Stimulated activated CD4-positive, alpha-beta T cell treated with anti-CD3 and anti-CD28 coated beads, Interleukin-4, amount 100 ng/mL, for 24 hours (primary cell): Measurements from ENCODE around the gene CACNA1C.

Experiments
- DNase-seq: peaks from one replicate; pipeline ENCODE4 v3.0.0-alpha.2; 2020

CACNA1C gene

GRCh38 chr12:2284857-2285256, 232.1 kb downstream of the CACNA1C start:
- no peak for DNase-seq

GRCh38 chr12:2285462-2285861, 232.7 kb downstream of the CACNA1C start:
- no peak for DNase-seq

GRCh38 chr12:2286047-2286446, 233.3 kb downstream of the CACNA1C start:
- DNase-seq, result no peak

DNA sequence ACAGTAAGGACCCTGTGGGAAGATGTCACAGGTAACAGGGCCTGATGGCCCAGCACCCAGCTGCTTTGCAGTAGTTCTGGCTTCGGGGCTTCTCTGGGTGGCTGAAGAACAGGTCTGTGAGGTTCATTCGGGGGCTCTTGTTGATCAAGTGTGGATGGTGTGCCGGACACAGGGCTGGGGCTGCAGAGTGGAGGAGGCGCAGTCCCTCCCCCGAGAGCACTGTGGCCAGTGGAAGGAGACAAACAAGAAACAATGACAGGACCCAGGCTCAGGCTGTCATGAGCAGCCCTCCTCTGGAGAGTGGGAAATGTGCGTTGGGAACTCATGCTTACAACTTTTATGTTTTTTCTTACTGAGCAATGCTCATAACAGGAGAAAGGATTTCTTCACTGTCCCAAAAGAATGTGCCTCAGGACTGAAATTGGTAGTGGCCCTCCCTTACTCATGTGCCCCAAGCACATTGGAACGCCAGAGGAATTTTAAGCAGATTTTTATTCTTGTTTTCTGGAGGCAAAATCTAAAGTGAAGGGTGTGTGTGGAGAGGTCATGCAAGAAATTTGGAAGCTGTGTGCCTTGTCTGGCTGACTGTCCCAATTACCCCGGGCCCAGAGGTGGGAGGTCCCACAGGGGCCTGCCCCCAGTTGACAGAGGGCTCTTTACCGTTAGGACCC, 233.8 kb downstream of the CACNA1C start:
- DNase-seq, result no peak

DNA sequence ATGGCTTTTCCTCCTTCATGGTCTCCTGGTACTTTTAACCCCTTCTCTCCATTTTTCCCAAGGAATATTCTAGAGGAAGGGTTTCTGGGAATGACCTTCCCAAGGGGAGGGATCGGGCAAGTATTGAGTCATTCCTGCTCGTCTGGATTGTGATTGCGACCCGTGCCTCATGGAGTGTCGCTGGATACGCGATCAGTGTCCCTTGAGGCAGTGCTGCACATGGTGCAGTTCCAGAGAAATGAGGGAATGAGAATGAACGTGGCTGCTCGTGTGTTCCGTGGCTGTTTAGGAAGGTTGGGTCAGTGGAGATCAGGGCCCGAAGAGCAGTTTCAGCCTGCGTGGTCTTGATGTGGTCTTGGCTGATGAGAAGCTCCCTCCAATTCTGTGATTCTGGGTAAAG, 234.4 kb downstream of the CACNA1C start:
- DNase-seq, result no peak

DNA sequence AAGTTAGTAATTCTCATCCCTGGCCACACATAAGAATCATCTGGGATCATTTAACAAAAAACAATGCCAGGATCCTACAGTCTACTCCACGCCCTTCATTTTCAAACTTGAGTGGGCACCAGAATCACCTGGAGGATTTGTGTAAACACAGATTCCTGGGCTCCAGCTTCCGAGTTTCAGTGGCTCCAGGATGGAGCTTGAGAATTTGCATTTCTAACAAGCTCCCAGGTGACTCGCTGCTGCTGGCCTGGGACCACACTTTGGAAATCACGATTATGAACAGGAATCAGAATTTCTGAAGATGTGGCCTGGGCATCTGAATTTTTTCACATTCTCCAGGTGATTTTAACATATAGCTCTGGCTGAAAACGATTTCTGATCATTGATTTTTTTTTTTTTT, 234.8 kb downstream of the CACNA1C start:
- no peak for DNase-seq

DNA sequence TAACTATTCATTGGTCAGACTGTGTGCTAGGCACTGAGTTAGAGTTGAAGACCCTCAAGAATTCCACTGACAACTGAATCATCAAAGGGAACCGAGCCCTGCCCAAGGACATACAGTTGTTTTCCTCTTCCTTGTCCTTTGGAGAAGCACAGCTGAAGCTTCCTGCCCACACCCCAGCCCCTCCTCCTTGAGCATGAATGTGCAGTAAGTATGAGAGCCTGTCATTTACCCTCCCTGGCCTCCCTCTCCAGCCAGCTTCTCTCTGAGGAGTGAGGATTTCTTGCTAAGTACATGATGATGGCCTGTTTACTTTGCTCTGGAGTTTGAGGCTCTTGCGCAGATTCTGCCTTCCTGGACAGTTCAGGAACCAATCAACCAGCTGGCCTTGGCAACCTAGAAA, 235.2 kb downstream of the CACNA1C start:
- DNase-seq, result no peak

GRCh38 chr12:2288471-2288870, 235.7 kb downstream of the CACNA1C start:
- no peak for DNase-seq

DNA sequence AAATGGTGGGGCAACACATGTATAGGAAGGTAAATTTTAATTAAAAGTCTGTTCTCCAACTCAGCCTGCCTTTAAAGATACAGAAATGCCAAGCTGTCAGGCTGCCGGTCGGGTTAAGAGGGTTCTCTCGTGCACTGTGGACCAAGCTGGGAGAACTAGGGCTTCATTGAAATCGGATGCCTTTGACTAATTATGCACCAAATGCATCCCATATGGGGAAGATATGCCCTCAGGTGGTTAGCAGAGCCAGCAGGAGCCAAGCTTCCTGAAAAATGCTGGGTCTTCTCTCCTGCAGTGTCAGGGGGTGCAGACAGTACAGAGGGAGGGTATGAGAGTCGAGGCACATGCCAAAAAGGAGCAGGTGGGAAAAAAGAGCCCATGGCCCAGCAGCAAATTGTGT, 236.1 kb downstream of the CACNA1C start:
- DNase-seq, result no peak

GRCh38 chr12:2289525-2289924, 236.7 kb downstream of the CACNA1C start:
- DNase-seq, result no peak

DNA sequence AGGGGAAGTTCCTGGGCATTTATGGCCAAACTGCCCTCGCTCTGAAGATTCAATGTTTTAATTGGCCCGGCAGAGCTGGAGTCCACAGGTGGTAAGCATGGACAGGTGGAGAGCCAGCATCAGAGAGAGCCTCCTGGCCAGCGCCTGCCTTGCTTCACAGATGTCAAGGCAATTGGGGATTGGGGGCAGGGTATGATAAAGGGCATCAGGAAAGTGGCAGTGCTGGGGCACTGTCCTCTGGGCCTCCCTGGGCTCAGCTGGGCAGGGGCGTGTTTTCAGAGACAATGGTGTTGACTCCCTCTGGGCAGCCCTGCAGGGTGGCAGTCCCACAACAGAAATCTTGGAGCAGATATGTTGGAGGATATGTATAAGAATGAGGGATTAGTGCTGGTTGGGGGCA, 237.3 kb downstream of the CACNA1C start:
- no peak for DNase-seq

DNA sequence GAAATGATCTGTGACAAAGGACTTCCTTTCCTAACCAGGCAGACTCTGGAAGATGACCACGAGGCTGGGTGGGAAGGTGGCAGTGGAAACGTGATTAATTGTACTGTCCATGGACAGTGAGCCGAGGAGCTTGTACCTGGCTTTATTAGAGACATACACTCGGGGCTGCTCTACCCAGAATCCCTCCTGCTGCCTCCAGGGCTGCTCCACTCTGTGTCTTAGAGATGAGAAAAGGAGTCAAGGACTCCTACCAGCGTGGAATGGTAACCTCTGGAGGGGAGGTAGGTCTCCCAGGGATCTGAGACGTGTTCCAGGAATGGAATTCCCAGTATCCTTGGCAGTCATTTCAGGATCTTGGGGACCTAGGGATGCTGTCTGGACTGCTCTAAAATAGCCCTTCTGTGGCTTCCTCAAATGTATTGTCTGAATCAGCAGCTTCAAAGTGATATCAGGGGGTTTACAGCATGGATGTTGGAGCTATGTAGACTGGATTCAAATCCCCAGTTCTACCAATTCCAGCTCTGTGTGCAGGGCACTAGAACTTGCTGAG, 237.8 kb downstream of the CACNA1C start:
- DNase-seq, result no peak

DNA sequence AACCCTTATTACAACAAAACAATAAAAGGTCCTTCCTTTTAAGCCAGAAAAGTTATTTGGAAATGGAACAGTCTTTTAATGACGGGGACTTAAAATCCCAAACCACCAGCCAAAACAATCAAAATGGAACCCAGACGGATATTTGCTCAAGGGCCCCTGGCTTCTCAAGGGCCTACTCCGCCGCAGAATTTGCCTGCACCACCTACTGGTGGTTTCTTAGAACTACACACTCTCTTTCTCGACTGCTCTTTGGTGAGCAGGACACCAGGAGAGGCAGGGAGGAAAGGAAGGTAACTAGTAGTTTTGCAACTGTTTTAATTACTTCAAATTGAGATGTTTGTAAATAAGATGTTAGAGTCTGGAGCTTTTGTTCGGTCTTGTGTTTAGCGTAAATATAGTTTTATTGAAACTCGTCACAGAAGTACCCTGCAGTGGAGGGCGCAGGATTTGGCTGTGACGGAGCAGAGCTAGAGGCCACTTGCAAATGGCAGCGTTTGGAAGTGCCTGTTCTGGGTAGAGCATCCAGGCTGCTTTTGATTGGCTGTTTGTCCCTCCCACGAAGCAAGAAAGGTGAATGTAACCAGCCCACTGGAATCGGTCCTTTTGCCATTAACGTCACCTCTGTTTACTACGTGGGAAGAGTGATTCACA, 238.5 kb downstream of the CACNA1C start:
- DNase-seq, result peak; percentile 19

DNA sequence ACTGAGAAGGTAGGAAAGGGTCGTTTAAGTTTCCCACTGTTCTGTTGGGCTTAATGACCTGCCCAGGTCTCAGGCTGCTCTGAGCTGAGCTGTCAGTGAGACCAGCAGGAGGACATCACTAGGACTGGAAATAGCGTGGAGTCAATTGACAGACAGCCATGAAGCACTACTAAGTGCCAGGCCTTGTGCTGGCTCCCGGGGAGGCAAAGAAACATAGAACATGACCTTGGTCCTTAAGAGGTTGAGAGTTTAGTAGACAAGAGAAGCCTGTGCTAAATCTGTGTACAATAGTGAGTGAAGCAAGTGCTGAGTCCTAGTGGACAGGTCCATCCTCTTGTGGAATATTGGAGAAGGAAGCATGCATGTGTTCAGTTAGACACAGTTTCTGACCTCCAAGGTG, 239.2 kb downstream of the CACNA1C start:
- DNase-seq, result no peak

DNA sequence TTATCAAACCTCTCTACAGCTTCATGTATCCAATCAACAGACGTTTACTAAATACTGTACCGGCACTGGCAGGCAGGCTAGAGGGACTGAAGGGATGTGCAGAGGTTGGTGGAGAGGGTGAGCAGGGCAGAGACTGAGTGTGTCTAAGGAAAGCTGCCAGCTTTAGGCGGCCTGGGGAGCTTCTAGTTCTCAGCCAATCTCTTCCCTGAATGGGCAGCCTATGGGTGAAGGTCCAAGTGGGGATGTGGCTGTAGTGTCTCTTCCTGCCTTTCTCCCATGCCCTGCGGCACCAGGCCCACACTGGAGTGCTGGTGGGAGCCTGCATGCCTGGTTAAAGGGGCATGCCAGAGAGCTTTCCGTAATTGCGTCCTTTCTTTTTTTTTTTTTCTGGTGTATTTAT, 239.8 kb downstream of the CACNA1C start:
- DNase-seq, result no peak

- no peak for DNase-seq
These were observed 242.1 kb downstream of the CACNA1C start for GRCh38 chr12:2294651-2295475.

GRCh38 chr12:2295941-2296461, 243.2 kb downstream of the CACNA1C start:
- no peak for DNase-seq

DNA sequence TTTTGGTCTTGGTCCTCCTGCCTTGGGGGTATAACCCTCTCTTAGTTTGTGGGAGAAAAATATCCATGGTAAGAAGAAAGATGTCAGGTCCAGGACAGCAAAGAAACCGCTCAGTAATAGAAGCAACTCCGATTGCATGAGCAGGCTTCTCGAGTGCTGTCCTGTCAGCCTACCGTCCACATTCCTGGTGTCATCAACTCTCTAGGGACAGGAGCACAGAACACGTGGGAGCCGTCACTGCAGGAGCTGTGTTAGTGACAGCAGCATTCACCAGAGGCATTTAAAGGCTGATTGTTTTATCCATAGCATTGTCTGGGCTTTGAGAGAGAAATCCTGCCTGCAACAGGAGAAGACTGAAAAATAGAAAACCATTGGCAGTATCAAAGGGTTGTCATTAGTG, 244.2 kb downstream of the CACNA1C start:
- no peak for DNase-seq

DNA sequence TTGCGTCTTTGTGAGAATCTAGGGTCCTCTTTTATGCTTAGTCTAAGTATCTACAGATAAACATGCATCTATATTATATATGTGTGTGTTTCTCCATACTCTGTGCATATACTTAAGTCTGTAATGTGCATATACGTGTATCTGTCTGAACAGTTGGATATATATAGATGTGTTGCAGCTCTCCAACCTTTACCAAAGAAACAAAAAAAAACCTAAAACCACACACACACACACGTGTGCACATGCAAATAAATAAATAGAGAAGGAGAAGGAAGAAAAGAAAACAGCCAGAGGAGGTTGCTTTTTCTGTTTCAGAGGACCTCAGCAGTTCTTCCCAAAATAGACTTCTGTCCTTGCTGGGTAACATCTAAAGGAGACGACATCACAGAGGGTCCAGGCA, 244.9 kb downstream of the CACNA1C start:
- DNase-seq, result no peak

DNA sequence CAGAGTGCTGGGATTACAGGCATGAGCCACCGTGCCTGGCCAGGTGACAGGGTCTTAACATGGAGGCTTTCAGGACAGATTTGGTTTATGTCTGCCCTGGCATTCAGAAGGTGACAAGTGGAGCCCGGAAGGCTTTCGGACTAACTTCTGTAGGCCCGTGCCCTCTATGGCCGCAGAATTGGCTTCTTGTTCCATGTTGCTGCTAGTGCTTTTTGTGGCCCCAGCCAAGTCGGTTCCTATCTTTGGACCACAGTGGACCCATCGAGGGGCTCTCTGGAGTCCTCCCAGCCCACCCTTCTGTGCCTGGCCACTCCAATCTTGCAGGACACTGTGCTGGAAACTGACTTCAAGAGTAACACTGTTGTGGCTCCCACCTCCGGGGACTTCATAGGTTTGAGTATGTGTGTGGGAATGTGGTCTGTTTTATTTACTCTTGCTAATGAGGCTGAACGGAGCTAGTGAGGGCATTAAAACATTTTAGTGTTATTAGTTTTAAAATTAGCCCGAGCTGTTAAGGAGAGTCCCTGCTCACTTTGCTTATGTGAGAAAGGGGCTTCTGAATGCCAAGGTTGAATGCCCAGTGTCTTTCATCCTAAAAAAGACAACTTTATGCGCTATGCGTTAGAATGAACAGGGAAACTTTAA, 245.9 kb downstream of the CACNA1C start:
- no peak for DNase-seq

GRCh38 chr12:2299206-2299605, 246.4 kb downstream of the CACNA1C start:
- DNase-seq, result no peak

DNA sequence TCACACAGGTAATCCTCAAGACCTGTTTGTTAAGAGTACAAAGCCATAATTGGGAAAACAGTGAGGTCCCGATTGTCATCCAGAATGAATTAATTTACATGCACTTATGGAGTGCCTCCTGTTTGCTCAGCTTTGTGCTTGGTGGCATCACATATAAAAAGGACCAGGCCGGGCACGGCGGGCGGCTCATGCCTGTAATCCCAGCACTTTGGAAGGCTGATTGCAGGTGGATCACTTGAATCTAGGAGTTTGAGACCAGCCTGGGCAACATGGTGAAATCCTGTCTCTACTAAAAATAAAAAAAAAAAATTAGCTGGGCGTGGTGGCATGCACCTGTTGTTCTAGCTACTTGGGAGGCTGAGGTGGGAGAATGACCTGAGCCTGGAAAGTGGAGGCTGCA, 247.4 kb downstream of the CACNA1C start:
- no peak for DNase-seq

- DNase-seq, result no peak
These were observed 248.1 kb downstream of the CACNA1C start for GRCh38 chr12:2300886-2301285.
